Endothelial cell of umbilical vein (primary cell): ENCODE measurements around the gene TSG101. TPM values are rescaled to one million over a fixed set of nuclear protein-coding genes. Genes with fewer than 3 reads are reported as not detected.

Experiments used
- BruUV-seq: library from RNA; stranded (reverse); fragments of 400-500 nt; replicated peaks from 2 replicates; lab custom pipeline; 2021; lab: Mats Ljungman, UMichigan
- CTCF ChIA-PET: fragments of 300-600, 350-600 bp; sonication (Branson Sonifier 250); formaldehyde crosslinking; loops from one replicate; lab custom pipeline; 2021; ENCODE audit warnings: antibody characterized with exemption, inconsistent platforms; lab: Charles Lee
- POLR2A ChIA-PET: fragments of 300-600, 350-600 bp; sonication (Branson Sonifier 250); formaldehyde crosslinking; loops from one replicate; lab custom pipeline; 2021; ENCODE audit warnings: antibody characterized with exemption, inconsistent platforms; lab: Charles Lee
- DNase-seq: peaks from one replicate; pipeline ENCODE4 v3.0.0-alpha.2; 2011; ENCODE audit warnings: low read depth, low spot score
- FAIRE-seq: peaks from 2 replicates; lab custom pipeline; 2011; peaks lifted over from hg19 to GRCh38; lab: Jason Lieb, UNC
- H2AFZ ChIP-seq: 2 replicates; pipeline ENCODE4 v1.6.0; 2012; ENCODE audit warnings: low read depth, low read length, control low read depth, inconsistent platforms
- H3K27ac ChIP-seq: 2 replicates; pipeline ENCODE4 v1.5.1; 2011; ENCODE audit warnings: low read depth, mild to moderate bottlenecking, control low read depth, low read length, moderate library complexity; ENCODE audit not compliant: insufficient read depth
- H3K27me3 ChIP-seq, 2 experiments: 2 replicates each; pipeline versions ENCODE4 v1.6.0 to v1.6.1; 2011; ENCODE audit warnings: low read length in 2 of 2, mixed read lengths in 1 of 2; ENCODE audit not compliant: control insufficient read depth in 2 of 2, insufficient read depth in 2 of 2
- H3K36me3 ChIP-seq, 2 experiments: 2 replicates in 1 of 2; 3 replicates in 1 of 2; pipeline ENCODE4 v1.5.1; 2011; ENCODE audit warnings: low read length in 2 of 2, mild to moderate bottlenecking in 1 of 2, moderate library complexity in 1 of 2; ENCODE audit not compliant: control insufficient read depth in 2 of 2, insufficient read depth in 2 of 2; ENCODE audit errors: extremely low read depth in 1 of 2
- H3K4me1 ChIP-seq: 3 replicates; pipeline ENCODE4 v1.5.1; 2011; ENCODE audit warnings: mild to moderate bottlenecking, low read length; ENCODE audit not compliant: control insufficient read depth, insufficient read depth; ENCODE audit errors: extremely low read depth
- H3K4me2 ChIP-seq: 2 replicates; pipeline ENCODE4 v1.6.1; 2011; ENCODE audit warnings: low read length, control low read depth, mixed read lengths; ENCODE audit not compliant: insufficient read depth
- H3K4me3 ChIP-seq, 3 experiments: fragments of 200-600 bp in 1 of 3; sonication (generic), shearing (Covaris generic) in 1 of 3; replicated peaks in 1 of 3; 2 replicates each; pipeline ENCODE4 v1.5.1; 2011 to 2016; ENCODE audit warnings: control low read depth in 3 of 3, low read length in 3 of 3, mild to moderate bottlenecking in 2 of 3, inconsistent platforms in 1 of 3, low read depth in 1 of 3, moderate library complexity in 1 of 3; ENCODE audit not compliant: insufficient read depth in 1 of 3
- H3K79me2 ChIP-seq: 2 replicates; pipeline ENCODE4 v1.6.0; 2012; ENCODE audit warnings: low read length, inconsistent platforms; ENCODE audit not compliant: control insufficient read depth, insufficient read depth
- H3K9ac ChIP-seq: replicated peaks from 2 replicates; pipeline ENCODE3; 2011; ENCODE audit warnings: low read length, control low read depth; ENCODE audit not compliant: insufficient read depth; ENCODE audit errors: extremely low read depth
- H3K9me1 ChIP-seq: replicated peaks from 3 replicates; pipeline ENCODE4 v1.6.0; 2011; ENCODE audit warnings: mild to moderate bottlenecking, low read length; ENCODE audit not compliant: control insufficient read depth, insufficient read depth; ENCODE audit errors: extremely low read depth
- H3K9me3 ChIP-seq: replicated peaks from 2 replicates; pipeline ENCODE4 v1.5.1; 2012; ENCODE audit warnings: low read length, inconsistent platforms; ENCODE audit not compliant: control insufficient read depth, insufficient read depth
- H4K20me1 ChIP-seq: replicated peaks from 2 replicates; pipeline ENCODE3; 2011; ENCODE audit warnings: mild to moderate bottlenecking, low read length; ENCODE audit not compliant: control insufficient read depth, insufficient read depth; ENCODE audit errors: extremely low read depth
- CTCF ChIP-seq, 2 donors: IDR thresholded peaks; 1 replicate in 1 of 2; 2 replicates in 1 of 2; pipeline ENCODE4 v1.5.1; 2011; ENCODE audit warnings: low read length in 2 of 2, mild to moderate bottlenecking in 2 of 2, moderate library complexity in 2 of 2, control low read depth in 1 of 2, inconsistent platforms in 1 of 2, low read depth in 1 of 2; ENCODE audit not compliant: insufficient read depth in 1 of 2; ENCODE audit errors: extremely low read depth in 1 of 2
- EZH2 ChIP-seq: IDR thresholded peaks from 2 replicates; pipeline ENCODE4 v1.6.1; 2012; ENCODE audit warnings: borderline replicate concordance, low read depth, mild to moderate bottlenecking, moderate library complexity, low read length, inconsistent platforms; ENCODE audit not compliant: severe bottlenecking
- FOS ChIP-seq: IDR thresholded peaks from 2 replicates; pipeline ENCODE4 v1.6.1; 2011; ENCODE audit warnings: mild to moderate bottlenecking, low read length, moderate library complexity, borderline replicate concordance; ENCODE audit not compliant: insufficient read depth
- GATA2 ChIP-seq: IDR thresholded peaks from 2 replicates; pipeline ENCODE4 v1.7.0; 2011; ENCODE audit warnings: low read depth, mild to moderate bottlenecking, moderate library complexity, mixed read lengths, low read length; ENCODE audit not compliant: insufficient read length, insufficient read depth
- JUN ChIP-seq: IDR thresholded peaks from 2 replicates; pipeline ENCODE4 v1.6.1; 2011; ENCODE audit warnings: borderline replicate concordance, low read depth; ENCODE audit not compliant: insufficient read length, insufficient read depth
- MAX ChIP-seq: IDR thresholded peaks from 2 replicates; pipeline ENCODE4 v1.6.1; 2011; ENCODE audit not compliant: insufficient read depth, insufficient read length
- MYC ChIP-seq: IDR thresholded peaks from one replicate; pipeline ENCODE4 v1.6.1; 2011; ENCODE audit warnings: mild to moderate bottlenecking, low read depth, low read length
- POLR2A ChIP-seq: IDR thresholded peaks from 2 replicates; pipeline ENCODE4 v1.6.1; 2012; ENCODE audit warnings: low read depth, mild to moderate bottlenecking, control low read depth, low read length
- POLR2AphosphoS5 ChIP-seq: IDR thresholded peaks from 2 replicates; pipeline ENCODE4 v1.6.1; 2012; ENCODE audit warnings: low read depth, mild to moderate bottlenecking, control low read depth, low read length, moderate library complexity; ENCODE audit not compliant: insufficient read depth
- dilution Hi-C: fragments of 300-500 bp; cut with MboI; formaldehyde crosslinking; loops from one replicate; pipeline ENCODE4 v1.15.0; 2019; ENCODE audit warnings: low sequenced_read_pairs; ENCODE audit not compliant: extremely low pct_ligation_motif_present
- intact Hi-C: fragments of 100-400 bp; cut with micrococcal nuclease; formaldehyde crosslinking; loops from one replicate; pipeline ENCODE4 v1.10.0; 2022
- polyA plus RNA-seq, 4 experiments: library from polyadenylated mRNA; depleted of rRNA in 3 of 4; stranded (reverse) in 3 of 4; unstranded in 1 of 4; fragments of >200 nt; gene quantifications; 2 replicates each; pipeline versions ENCODE4 v1.2.1 to v1.2.3, GENCODE V29; 2011 to 2012; ENCODE audit warnings: missing spikeins in 1 of 4
- total RNA-seq: library from RNA; stranded (reverse); gene quantifications from 2 replicates; pipeline ENCODE4 v1.2.3, GENCODE V29; 2021

TSG101 gene
- total and polyA plus RNA-seq, 2 donors (not counting 3 experiments of a cell fraction or from before 2014, with no cell fraction given): 41.3 to 163 TPM

- no peak overlapping the region for H2AFZ ChIP-seq
- no peaks in the 10 kb centered on the region for H3K27me3 ChIP-seq
- BruUV-seq: no TSS peak
- DNase-seq (no peak), FAIRE-seq (no peak)
- dilution Hi-C loops (no loop called here), intact Hi-C loops (no loop called here)
- H3K9me1 ChIP-seq: no peaks in the 10 kb centered on the region
- H3K79me2 ChIP-seq: no peaks in the 10 kb centered on the region
- ChIA-PET CTCF (no interaction called here), POLR2A (no interaction called here)
- no peak overlapping the region for H3K4me3 ChIP-seq
- H3K9me3 ChIP-seq: no peaks in the 10 kb centered on the region
- H3K4me2 ChIP-seq: no peak overlapping the region
- no peak overlapping the region for H3K9ac ChIP-seq
- H3K27ac ChIP-seq: no peak overlapping the region
- H3K36me3 ChIP-seq: peaks cover 0 to 3% of the 10 kb centered on the region in 2 experiments
- no peak for TF ChIP-seq JUN
- no peak for TF ChIP-seq POLR2A
- no peak for TF ChIP-seq GATA2
- no peak for TF ChIP-seq MAX
- TF ChIP-seq CTCF (IDR thresholded peaks at IDR 0.05; ENCODE audit: extremely low read depth in 1 of 2, insufficient read depth in 1 of 2, low read depth in 1 of 2, low read length in 2 of 2): no peak
- TF ChIP-seq FOS: no peak
- TF ChIP-seq EZH2: no peak
- TF ChIP-seq MYC: no peak
- no peak for TF ChIP-seq POLR2AphosphoS5
- no peaks in the 10 kb centered on the region for H3K4me1 ChIP-seq
- no peaks in the 10 kb centered on the region for H4K20me1 ChIP-seq
These were observed 7.5 kb upstream of the TSG101 start for GRCh38 chr11:18534245-18534644.
